GM12891 (cell line): Measurements from ENCODE around the gene COL3A1.

Experiments used
- PAX5 ChIP-seq: IDR thresholded peaks from 2 replicates; pipeline ENCODE4 v1.6.1; 2011; ENCODE audit warnings: low read length, moderate library complexity, mild to moderate bottlenecking; ENCODE audit not compliant: insufficient read depth, severe bottlenecking
- POLR2A ChIP-seq: IDR thresholded peaks from 2 replicates; pipeline ENCODE4 v1.6.1; 2011; ENCODE audit warnings: low read depth, low read length, control low read depth
- POLR2AphosphoS5 ChIP-seq: IDR thresholded peaks from 2 replicates; pipeline ENCODE4 v1.6.1; 2011; ENCODE audit warnings: low read depth, low read length, control low read depth
- POU2F2 ChIP-seq: IDR thresholded peaks from 2 replicates; pipeline ENCODE4 v1.6.1; 2011; ENCODE audit warnings: low read depth, mild to moderate bottlenecking, control low read depth, low read length, moderate library complexity
- SPI1 ChIP-seq: IDR thresholded peaks from 2 replicates; pipeline ENCODE4 v1.6.1; 2011; ENCODE audit warnings: low read depth, low read length, control low read depth
- TAF1 ChIP-seq: IDR thresholded peaks from 2 replicates; pipeline ENCODE4 v1.6.1; 2011; ENCODE audit warnings: low read depth, low read length, control low read depth

GRCh38 chr2:189013671-189014448 lies 39.7 kb downstream of the COL3A1 start:
- TF ChIP-seq POLR2A (no peak), POLR2AphosphoS5 (no peak), SPI1 (no peak), TAF1 (no peak), POU2F2 (no peak), PAX5 (no peak)
